ENCODE data around the gene EPYC.
"Not testable (repeated sequence)": the region's sequence is repeated elsewhere in the genome, so short reads cannot be mapped to it uniquely, and the experiment has no call there.

Gene EPYC

DNA sequence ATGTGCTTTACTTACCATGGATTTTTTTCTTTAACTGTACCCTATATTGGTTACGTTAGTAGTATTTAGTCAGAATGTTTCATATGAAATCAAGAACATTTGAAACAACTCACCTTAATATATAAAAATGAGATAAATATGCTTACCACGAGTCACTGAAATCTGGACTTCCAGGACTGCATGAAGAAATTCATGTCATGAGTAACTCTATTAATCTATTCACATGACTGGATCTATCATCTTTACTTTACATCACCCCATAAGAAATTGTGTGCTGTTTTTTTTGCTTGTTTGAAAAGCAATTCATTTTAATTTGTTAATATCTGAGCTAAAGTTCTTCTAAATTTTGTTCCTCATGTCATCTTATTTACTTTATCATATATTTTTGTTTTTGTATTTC lies 5.2 kb downstream of the EPYC start:
- no peak for DNase-seq (ENCODE audit: low read depth)
- no peak overlapping the region for H3K4me3 ChIP-seq (ENCODE audit: low read depth, low read length)
- TF ChIP-seq, protein P1, sequence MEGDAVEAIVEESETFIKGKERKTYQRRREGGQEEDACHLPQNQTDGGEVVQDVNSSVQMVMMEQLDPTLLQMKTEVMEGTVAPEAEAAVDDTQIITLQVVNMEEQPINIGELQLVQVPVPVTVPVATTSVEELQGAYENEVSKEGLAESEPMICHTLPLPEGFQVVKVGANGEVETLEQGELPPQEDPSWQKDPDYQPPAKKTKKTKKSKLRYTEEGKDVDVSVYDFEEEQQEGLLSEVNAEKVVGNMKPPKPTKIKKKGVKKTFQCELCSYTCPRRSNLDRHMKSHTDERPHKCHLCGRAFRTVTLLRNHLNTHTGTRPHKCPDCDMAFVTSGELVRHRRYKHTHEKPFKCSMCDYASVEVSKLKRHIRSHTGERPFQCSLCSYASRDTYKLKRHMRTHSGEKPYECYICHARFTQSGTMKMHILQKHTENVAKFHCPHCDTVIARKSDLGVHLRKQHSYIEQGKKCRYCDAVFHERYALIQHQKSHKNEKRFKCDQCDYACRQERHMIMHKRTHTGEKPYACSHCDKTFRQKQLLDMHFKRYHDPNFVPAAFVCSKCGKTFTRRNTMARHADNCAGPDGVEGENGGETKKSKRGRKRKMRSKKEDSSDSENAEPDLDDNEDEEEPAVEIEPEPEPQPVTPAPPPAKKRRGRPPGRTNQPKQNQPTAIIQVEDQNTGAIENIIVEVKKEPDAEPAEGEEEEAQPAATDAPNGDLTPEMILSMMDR (IDR thresholded peaks at IDR 0.05; ENCODE audit: insufficient read depth, low read depth, low read length, missing control alignments): no peak

DNA sequence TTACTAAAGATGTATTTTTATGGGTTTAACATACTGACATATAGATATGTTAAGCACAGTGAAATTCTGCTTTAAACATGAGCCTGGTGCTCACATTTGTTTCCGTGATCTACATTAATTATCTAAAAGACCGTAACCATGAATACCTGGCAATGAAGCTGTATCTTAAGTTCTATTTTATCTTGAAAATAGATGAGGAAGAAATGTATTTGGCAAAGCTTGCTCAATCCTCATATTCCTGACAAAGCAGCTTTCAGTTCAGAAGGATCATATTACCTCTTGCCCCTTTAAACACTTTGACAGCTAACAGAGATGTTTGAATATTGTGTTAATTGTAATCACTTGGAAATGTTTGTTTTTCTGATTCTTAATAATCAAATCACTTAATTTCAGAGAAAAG lies 9.8 kb downstream of the EPYC start:
- TF ChIP-seq, protein P1 (IDR thresholded peaks at IDR 0.05; ENCODE audit: insufficient read depth, low read depth, low read length, missing control alignments): no peak
- no peak for DNase-seq (ENCODE audit: low read depth)
- no peak overlapping the region for H3K4me3 ChIP-seq (ENCODE audit: low read depth, low read length)

DNA sequence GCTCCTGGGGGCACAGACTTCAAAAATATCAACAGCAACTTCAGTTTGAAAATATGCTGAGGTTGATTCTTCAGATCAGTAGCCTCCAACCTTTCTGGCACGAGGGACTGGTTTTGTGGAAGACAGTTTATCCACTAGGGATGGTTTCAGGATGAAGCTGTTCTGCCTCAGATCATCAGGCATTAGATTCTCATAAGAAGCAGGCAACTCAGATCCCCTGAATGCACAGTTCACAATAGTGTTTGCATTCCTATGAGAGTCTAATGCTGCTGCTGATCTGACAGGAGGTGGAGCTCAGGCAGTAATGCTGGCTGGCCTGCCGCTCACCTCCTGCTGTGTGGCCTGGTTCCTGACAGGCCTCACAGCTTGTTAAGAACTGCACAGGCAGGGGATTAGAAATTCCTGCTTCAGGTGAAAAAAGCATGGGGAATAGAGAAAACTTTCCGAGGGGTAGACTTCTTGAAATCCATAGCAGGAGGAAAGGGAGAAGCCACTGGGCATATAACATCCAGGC lies 12.8 kb downstream of the EPYC start:
- TF ChIP-seq, protein P1 (IDR thresholded peaks at IDR 0.05; ENCODE audit: insufficient read depth, low read depth, low read length, missing control alignments): no peak
- DNase-seq (ENCODE audit: low read depth): no peak
- H3K4me3 ChIP-seq (ENCODE audit: low read depth, low read length): no peak overlapping the region

DNA sequence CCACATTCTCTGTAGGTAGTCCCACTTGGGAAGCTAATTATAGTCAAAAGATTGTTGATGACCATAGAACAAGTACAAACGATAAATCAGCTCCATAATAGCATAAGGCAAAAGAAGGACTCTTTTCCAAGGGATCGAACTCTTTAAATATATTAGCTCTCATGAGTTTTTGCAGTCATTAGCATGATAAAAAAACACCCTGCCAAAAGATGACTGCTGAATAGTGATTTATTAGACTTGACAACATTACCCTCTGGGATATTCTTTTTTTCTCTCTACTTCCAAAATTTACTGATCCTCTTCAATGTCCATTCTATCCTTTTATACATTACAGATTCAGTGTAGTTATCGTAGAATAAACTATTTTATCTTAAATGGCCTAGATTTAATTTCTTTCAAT lies 14.2 kb downstream of the EPYC start:
- no peak for DNase-seq (ENCODE audit: low read depth)
- TF ChIP-seq, protein P1 (IDR thresholded peaks at IDR 0.05; ENCODE audit: insufficient read depth, low read depth, low read length, missing control alignments): no peak
- no peak overlapping the region for H3K4me3 ChIP-seq (ENCODE audit: low read depth, low read length)

DNA sequence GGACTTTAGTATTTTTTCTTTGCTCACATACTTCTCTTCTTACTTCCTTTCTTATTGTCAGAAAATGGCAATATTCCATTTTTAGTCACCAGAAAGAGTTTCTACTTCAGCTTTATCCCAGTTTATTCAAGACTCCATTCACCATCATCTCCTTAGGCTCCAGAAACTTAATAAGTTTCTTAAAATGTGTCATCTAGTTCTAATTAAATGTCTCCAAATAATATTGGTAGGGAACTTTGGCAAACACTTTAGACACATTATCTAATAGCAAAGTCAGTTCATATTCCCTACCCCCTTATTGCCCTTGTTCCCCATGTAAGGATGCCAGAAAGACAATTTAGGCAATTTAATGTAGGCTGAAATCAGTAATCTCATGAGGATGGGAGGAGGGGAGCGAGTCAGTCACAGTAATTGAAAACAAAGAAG lies 15.1 kb downstream of the EPYC start:
- no peak overlapping the region for H3K4me3 ChIP-seq (ENCODE audit: low read depth, low read length)
- TF ChIP-seq, protein P1 (IDR thresholded peaks at IDR 0.05; ENCODE audit: insufficient read depth, low read depth, low read length, missing control alignments): no peak
- no peak for DNase-seq (ENCODE audit: low read depth)

DNA sequence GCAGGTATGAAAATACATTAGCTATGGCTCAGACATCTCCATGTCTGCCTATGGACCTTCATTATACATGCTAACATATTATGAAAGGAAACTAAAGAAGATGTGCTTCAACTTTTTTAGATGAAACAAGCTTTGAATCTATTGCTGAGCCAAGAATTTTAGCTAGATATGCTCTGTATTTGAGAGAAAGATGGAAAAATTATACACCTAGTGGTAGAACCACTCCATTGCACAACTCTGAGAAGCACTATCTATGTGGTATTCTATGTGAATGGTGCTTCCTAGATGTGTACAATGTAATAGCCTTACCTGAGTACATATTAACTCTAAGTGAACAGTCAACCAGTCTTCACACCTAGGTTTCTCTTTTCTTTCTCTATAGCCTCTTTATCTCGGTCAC lies 17.3 kb downstream of the EPYC start:
- no peak overlapping the region for H3K4me3 ChIP-seq (ENCODE audit: low read depth, low read length)
- TF ChIP-seq, protein P1 (IDR thresholded peaks at IDR 0.05; ENCODE audit: insufficient read depth, low read depth, low read length, missing control alignments): no peak
- no peak for DNase-seq (ENCODE audit: low read depth)

DNA sequence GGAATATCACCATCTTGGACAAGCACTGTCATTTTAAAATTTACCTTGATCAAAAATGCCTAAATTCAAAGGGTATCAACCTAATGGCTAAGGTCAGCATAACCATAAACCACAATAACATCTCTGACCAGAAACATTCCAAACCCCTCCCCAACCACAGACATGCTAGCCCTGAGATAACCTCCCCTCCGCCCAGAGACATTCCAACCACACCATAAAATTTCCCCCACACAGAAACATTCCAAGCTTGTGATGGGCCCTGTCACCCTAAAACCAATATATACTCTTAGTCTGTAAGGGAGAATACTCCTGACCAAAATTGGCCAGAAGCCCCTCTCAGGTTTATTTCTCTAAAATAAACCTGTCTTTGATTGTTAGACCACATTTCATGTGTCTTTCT lies 17.7 kb downstream of the EPYC start:
- DNase-seq (ENCODE audit: low read depth): no peak
- TF ChIP-seq, protein P1 (IDR thresholded peaks at IDR 0.05; ENCODE audit: insufficient read depth, low read depth, low read length, missing control alignments): no peak
- no peak overlapping the region for H3K4me3 ChIP-seq (ENCODE audit: low read depth, low read length)

DNA sequence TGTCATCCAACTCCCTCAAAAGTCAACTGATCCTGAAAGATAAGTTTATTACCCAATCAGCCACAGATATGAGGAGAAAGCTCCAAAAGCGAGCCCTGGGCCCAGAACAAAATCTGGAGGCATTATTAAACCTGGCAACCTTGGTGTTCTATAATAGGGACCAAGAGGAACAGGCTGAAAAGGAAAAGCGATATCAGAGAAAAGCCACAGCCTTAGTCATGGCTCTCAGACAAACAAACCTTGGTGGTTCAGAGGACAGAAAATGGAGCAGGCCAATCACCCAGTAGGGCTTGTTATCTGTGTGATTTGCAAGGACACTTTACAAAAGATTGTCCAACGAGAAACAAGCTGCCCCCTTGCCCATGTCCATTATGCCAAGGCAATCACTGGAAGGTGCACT lies 19.4 kb downstream of the EPYC start:
- DNase-seq (ENCODE audit: low read depth); H3K4me3 ChIP-seq (ENCODE audit: low read depth, low read length): not testable (repeated sequence)

Measured in GM12865 (cell line).